ENCODE data around the gene QKI. TPM values are rescaled to one million over a fixed set of nuclear protein-coding genes. Genes with fewer than 3 reads are reported as not detected.

QKI gene
- polyA plus RNA-seq, 1 experiment: 143 TPM

DNA sequence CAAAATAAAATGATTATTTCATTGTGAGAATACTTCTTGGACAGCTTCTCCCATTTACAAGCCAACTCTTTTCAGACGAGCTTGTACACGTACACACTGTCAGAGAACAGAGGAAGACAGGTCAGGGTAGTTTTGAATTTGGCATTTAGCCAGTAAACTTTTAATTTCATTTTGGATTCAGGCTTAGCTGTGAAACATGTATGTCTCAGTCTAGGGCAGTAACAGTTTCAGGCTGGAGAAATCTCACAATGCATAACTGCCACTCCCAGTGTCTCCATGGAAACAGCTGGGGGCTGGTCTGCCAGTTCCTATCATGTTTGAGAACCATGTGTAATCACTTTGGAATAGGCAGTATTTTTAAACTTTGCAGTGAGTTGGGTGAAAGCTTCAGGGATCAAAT lies 22.0 kb upstream of the QKI start:
- no peaks in the 10 kb centered on the region for H3K36me3 ChIP-seq (ENCODE audit: control insufficient read depth, insufficient read depth, low read length)
- no peak for DNase-seq (ENCODE audit: low read depth)
- POLR2A ChIA-PET: no interaction called here
- TF ChIP-seq, protein P1, sequence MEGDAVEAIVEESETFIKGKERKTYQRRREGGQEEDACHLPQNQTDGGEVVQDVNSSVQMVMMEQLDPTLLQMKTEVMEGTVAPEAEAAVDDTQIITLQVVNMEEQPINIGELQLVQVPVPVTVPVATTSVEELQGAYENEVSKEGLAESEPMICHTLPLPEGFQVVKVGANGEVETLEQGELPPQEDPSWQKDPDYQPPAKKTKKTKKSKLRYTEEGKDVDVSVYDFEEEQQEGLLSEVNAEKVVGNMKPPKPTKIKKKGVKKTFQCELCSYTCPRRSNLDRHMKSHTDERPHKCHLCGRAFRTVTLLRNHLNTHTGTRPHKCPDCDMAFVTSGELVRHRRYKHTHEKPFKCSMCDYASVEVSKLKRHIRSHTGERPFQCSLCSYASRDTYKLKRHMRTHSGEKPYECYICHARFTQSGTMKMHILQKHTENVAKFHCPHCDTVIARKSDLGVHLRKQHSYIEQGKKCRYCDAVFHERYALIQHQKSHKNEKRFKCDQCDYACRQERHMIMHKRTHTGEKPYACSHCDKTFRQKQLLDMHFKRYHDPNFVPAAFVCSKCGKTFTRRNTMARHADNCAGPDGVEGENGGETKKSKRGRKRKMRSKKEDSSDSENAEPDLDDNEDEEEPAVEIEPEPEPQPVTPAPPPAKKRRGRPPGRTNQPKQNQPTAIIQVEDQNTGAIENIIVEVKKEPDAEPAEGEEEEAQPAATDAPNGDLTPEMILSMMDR (IDR thresholded peaks at IDR 0.05; ENCODE audit: insufficient read depth, low read depth, low read length): no peak
- H3K27me3 ChIP-seq (ENCODE audit: control insufficient read depth, insufficient read depth, low read length): no peaks in the 10 kb centered on the region
- CTCF ChIA-PET: interaction anchor here (0.6 kb wide), 1 partner anchor 10 kb away, joined by 3 read pairs; no protein-coding TSS in a partner anchor
- H3K4me3 ChIP-seq (ENCODE audit: low read depth, low read length): no peak overlapping the region

DNA sequence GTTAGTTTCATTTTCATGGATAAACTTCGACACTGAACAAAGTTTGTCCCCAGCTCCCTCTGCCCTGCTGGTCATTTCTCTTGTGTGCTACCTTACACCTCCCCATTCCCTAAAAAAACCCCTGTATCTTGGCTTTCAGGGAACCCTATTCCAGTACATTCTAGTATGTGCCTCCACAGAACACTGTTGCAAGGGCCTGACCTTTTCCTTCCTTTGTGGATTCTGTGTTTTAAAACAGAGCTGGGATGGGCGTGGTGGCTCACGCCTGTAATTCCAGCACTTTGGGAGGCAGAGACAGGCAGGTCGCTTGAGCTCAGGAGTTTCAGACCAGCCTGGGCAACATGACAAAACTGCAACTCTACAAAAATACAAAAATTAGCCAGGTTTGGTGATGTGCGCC lies 20.6 kb upstream of the QKI start:
- no peak for DNase-seq (ENCODE audit: low read depth)
- H3K4me3 ChIP-seq (ENCODE audit: low read depth, low read length): no peak overlapping the region
- no peaks in the 10 kb centered on the region for H3K27me3 ChIP-seq (ENCODE audit: control insufficient read depth, insufficient read depth, low read length)
- ChIA-PET CTCF (interaction anchor here (1.2 kb wide), 1 partner anchor 12 kb away, joined by 3 read pairs; no protein-coding TSS in a partner anchor), POLR2A (no interaction called here)
- no peaks in the 10 kb centered on the region for H3K36me3 ChIP-seq (ENCODE audit: control insufficient read depth, insufficient read depth, low read length)
- TF ChIP-seq, protein P1 (IDR thresholded peaks at IDR 0.05; ENCODE audit: insufficient read depth, low read depth, low read length): no peak

DNA sequence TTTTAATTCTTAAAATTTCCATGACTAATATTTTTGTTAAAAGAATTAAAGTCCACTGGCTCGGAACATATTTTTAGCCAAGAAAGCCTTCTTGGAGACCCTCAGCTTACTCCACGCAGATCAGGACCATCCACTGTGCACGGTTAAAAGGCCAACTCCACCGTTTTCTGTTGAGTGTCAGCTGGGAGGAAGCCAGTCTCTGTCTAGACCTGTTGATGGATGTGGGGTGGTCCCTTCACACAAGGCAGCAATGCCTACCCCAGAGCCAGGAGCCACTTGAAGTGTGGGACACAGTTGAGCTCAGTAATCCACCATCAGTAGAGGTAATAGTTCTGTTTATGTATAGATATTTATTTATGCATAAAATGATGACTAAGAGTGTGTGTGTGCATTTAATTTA lies 19.9 kb upstream of the QKI start:
- no peak overlapping the region for H3K4me3 ChIP-seq (ENCODE audit: low read depth, low read length)
- DNase-seq (ENCODE audit: low read depth): no peak
- TF ChIP-seq, protein P1 (IDR thresholded peaks at IDR 0.05; ENCODE audit: insufficient read depth, low read depth, low read length): no peak
- ChIA-PET POLR2A (no interaction called here), CTCF (interaction anchor here (1.2 kb wide), 1 partner anchor 11 kb away, joined by 3 read pairs; no protein-coding TSS in a partner anchor)
- no peaks in the 10 kb centered on the region for H3K36me3 ChIP-seq (ENCODE audit: control insufficient read depth, insufficient read depth, low read length)
- H3K27me3 ChIP-seq (ENCODE audit: control insufficient read depth, insufficient read depth, low read length): no peaks in the 10 kb centered on the region

DNA sequence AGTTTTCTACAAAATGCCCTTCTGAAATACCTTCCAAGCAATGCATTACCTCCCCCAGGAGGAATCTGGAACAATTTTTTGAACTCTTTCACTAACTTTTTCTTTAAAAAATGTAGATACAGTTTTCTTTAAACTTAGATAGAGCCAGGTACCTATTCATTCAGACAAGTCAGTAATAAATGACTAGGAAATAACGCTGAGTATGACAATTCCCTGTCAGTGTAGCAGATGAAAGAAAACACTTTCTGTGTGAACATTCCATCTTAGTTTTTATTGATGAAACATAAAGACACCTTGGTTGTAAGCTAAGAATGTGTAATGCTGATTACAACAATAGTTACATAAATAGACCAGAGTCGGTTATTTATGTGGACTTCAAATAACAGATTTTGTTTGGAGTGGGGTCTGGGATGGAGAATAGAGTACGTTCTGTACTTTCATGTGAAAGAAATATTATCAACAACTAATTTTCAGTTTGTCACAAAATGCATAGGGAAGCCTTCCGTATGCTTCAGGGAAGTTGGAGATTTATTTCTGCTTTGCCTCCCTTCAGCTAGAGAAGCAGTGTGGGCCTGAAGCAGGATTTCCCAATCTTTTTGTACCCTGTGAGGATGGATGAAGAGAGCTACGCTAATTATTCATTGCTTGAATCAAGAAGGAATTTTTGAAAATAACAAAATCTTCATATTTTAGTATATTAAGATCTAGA lies 19.2 kb upstream of the QKI start:
- TF ChIP-seq, protein P1 (IDR thresholded peaks at IDR 0.05; ENCODE audit: insufficient read depth, low read depth, low read length): no peak
- no peaks in the 10 kb centered on the region for H3K36me3 ChIP-seq (ENCODE audit: control insufficient read depth, insufficient read depth, low read length)
- H3K27me3 ChIP-seq (ENCODE audit: control insufficient read depth, insufficient read depth, low read length): no peaks in the 10 kb centered on the region
- POLR2A ChIA-PET: no interaction called here
- H3K4me3 ChIP-seq (ENCODE audit: low read depth, low read length): no peak overlapping the region
- CTCF ChIA-PET: interaction anchor here (1.2 kb wide), 1 partner anchor 10 kb away, joined by 3 read pairs; no protein-coding TSS in a partner anchor
- no peak for DNase-seq (ENCODE audit: low read depth)

DNA sequence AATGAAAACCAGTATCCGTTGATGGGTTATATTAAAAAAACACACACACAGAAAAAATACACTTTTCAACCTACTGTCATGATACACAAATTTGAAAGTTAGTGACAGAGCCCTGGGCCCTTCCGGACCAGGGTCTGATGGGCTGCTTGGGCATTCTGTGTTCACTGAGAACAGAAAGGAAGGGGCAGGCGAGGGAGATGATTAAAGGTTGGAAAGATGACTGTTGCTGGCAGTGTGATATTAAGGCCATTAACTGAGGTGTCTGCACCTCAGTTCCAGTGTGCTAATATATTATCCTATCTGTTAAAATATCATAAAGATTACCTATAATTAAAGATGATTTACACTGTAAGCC lies 18.7 kb upstream of the QKI start:
- DNase-seq (ENCODE audit: low read depth): no peak
- Histone ChIP-seq H3K4me3 (ENCODE audit: low read depth, low read length) (no peak overlapping the region), H3K27me3 (ENCODE audit: control insufficient read depth, insufficient read depth, low read length) (no peaks in the 10 kb centered on the region), H3K36me3 (ENCODE audit: control insufficient read depth, insufficient read depth, low read length) (no peaks in the 10 kb centered on the region)
- POLR2A ChIA-PET: no interaction called here
- TF ChIP-seq, protein P1 (IDR thresholded peaks at IDR 0.05; ENCODE audit: insufficient read depth, low read depth, low read length): no peak
- CTCF ChIA-PET: no interaction called here

Data from BJ (cell line).